Mesendoderm (in vitro differentiated cells): ENCODE results near the gene MBLAC1.

Source experiments
- small RNA-seq: library from polyadenylated mRNA; stranded (forward); fragments of <200 nt; extraction: miRNeasy Mini kit (QIAGEN cat#:217004); gene quantifications from one replicate; pipeline ENCODE3, GENCODE V24; 2013; ENCODE audit not compliant: insufficient read depth

Gene MBLAC1

Small RNAs within 50 kb of the gene (small RNA-seq; reads per million reads assigned to genes)
- gene MIR106B: 2,626 reads per million, percentile 99 among the genes with 10 or more reads in this experiment
- 34,560 reads per million, percentile 100 among the genes with 10 or more reads in this experiment for gene MIR25
- gene MIR93: 12,531 reads per million, percentile 100 among the genes with 10 or more reads in this experiment
